Panc1 (cell line): ENCODE measurements around the gene NAA60. TPM values are rescaled to one million over a fixed set of nuclear protein-coding genes. Genes with fewer than 3 reads are reported as not detected.

Experiments used
- ATAC-seq: fragments of 200-7000 bp; cut with Tn5 transposase; 2 replicates; pipeline ENCODE4 v1.9.1; 2020; ENCODE audit warnings: mild to moderate bottlenecking, moderate library complexity
- BruUV-seq: library from RNA; stranded (reverse); fragments of 400-500 nt; replicated peaks from 2 replicates; lab custom pipeline; 2021; lab: Mats Ljungman, UMichigan
- CTCF ChIA-PET: fragments of 300-600 bp; sonication (Branson Sonifier 250); formaldehyde crosslinking; loops from one replicate; lab custom pipeline; 2022; ENCODE audit warnings: antibody characterized with exemption; lab: Charles Lee
- POLR2A ChIA-PET: fragments of 300-600 bp; sonication (Branson Sonifier 250); formaldehyde crosslinking; loops from one replicate; lab custom pipeline; 2022; ENCODE audit warnings: antibody characterized with exemption; lab: Charles Lee
- DNase-seq: peaks from one replicate; pipeline ENCODE4 v3.0.0-alpha.2; 2010; ENCODE audit warnings: low read depth, low spot score
- H3K27ac ChIP-seq: 2 replicates; pipeline ENCODE4 v1.5.1; 2011; ENCODE audit warnings: mild to moderate bottlenecking, low read length, inconsistent platforms
- H3K27me3 ChIP-seq: fragments of 200-500 bp; sonication (Bioruptor generic); 2 replicates; pipeline ENCODE4 v1.6.0; 2014; ENCODE audit warnings: low read length, inconsistent platforms; ENCODE audit not compliant: control insufficient read depth, insufficient read depth
- H3K36me3 ChIP-seq: fragments of 200-500 bp; sonication (Bioruptor generic); 2 replicates; pipeline ENCODE4 v1.5.1; 2014; ENCODE audit warnings: inconsistent platforms, mild to moderate bottlenecking, low read length, moderate library complexity; ENCODE audit not compliant: control insufficient read depth, insufficient read depth
- H3K4me1 ChIP-seq: 2 replicates; pipeline ENCODE4 v1.5.1; 2011; ENCODE audit warnings: inconsistent platforms, mild to moderate bottlenecking, low read length, moderate library complexity; ENCODE audit not compliant: control insufficient read depth, insufficient read depth
- H3K4me3 ChIP-seq, 2 experiments: 2 replicates each; pipeline ENCODE4 v1.5.1; 2011 to 2012; ENCODE audit warnings: low read depth in 2 of 2, low read length in 2 of 2, mild to moderate bottlenecking in 2 of 2, inconsistent platforms in 1 of 2, moderate library complexity in 1 of 2
- H3K9me3 ChIP-seq: fragments of 200-500 bp; sonication (Bioruptor generic); 2 replicates; pipeline ENCODE4 v1.5.1; 2014; ENCODE audit warnings: low read depth, mild to moderate bottlenecking, inconsistent platforms, low read length, moderate library complexity; ENCODE audit not compliant: control insufficient read depth, insufficient read depth
- POLR2AphosphoS5 ChIP-seq: IDR thresholded peaks from 2 replicates; pipeline ENCODE4 v1.6.1; 2012; ENCODE audit warnings: mild to moderate bottlenecking, low read depth, low read length, moderate library complexity
- REST ChIP-seq, 2 experiments: IDR thresholded peaks; 2 replicates each; pipeline ENCODE4 v1.6.1; 2011 to 2012; ENCODE audit warnings: low read depth in 2 of 2, control low read depth in 1 of 2, low read length in 1 of 2, mild to moderate bottlenecking in 1 of 2, moderate library complexity in 1 of 2; ENCODE audit not compliant: insufficient read depth in 1 of 2
- SIN3A ChIP-seq: IDR thresholded peaks from 2 replicates; pipeline ENCODE4 v1.6.1; 2012; ENCODE audit warnings: low read depth, mild to moderate bottlenecking, low read length, moderate library complexity, borderline replicate concordance; ENCODE audit not compliant: insufficient read depth
- TCF7L2 ChIP-seq: IDR thresholded peaks from 2 replicates; pipeline ENCODE4 v1.6.1; 2011; ENCODE audit warnings: mild to moderate bottlenecking, low read depth, low read length, inconsistent platforms
- in situ Hi-C: cut with HindIII; loops from 2 replicates; pipeline ENCODE4 v1.10.0; 2016; ENCODE audit warnings: low sequenced_read_pairs, low pct_unique_long_range_greater_than_20kb
- intact Hi-C: fragments of 100-400 bp; cut with micrococcal nuclease; formaldehyde crosslinking; loops from one replicate; pipeline ENCODE4 v1.10.0; 2022; ENCODE audit not compliant: unreplicated experiment
- total RNA-seq: library from RNA; stranded (reverse); gene quantifications from one replicate; pipeline ENCODE4 v1.2.1, GENCODE V29; 2021; ENCODE audit not compliant: unreplicated experiment
- TF ChIP-seq, protein P1 (sequence below): fragments of 450-650 bp; IDR thresholded peaks from 2 replicates; pipeline ENCODE4 v1.5.1; 2017; ENCODE audit warnings: mild to moderate bottlenecking

Gene NAA60
- total RNA-seq, 1 experiment from 2014 or later: 56.0 TPM

DNA sequence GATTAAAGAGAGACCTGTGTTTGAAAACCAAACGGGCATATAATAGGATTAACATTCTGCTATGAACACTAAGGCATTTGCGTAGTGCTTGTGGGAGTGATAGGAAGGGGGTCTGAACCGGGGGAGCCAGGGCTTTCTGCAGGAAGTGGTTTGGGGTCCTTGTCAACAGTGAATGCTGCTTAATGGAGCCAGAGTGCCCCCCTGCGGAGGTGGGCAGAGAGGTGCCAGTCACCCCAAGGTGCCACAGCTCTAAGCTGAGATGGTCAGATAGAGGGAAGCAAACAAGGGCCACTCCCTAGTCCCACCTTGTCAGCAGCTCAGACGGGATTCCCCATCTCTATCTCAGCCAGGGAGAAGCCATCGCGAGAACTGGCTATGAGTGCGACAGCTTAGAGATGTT lies 17.7 kb downstream of the NAA60 start:
- Histone ChIP-seq H3K4me1 (peaks cover 43% of the 10 kb centered on the region), H3K27ac (no peak overlapping the region), H3K36me3 (peaks cover 2% of the 10 kb centered on the region; the same call in 1 of the 2 replicates), H3K9me3 (no peaks in the 10 kb centered on the region), H3K4me3 (no peak overlapping the region), H3K27me3 (no peaks in the 10 kb centered on the region)
- intact Hi-C loops (no loop called here), in situ Hi-C loops (no loop called here)
- DNase-seq (no peak), ATAC-seq (no peak)
- TF ChIP-seq, protein P1, sequence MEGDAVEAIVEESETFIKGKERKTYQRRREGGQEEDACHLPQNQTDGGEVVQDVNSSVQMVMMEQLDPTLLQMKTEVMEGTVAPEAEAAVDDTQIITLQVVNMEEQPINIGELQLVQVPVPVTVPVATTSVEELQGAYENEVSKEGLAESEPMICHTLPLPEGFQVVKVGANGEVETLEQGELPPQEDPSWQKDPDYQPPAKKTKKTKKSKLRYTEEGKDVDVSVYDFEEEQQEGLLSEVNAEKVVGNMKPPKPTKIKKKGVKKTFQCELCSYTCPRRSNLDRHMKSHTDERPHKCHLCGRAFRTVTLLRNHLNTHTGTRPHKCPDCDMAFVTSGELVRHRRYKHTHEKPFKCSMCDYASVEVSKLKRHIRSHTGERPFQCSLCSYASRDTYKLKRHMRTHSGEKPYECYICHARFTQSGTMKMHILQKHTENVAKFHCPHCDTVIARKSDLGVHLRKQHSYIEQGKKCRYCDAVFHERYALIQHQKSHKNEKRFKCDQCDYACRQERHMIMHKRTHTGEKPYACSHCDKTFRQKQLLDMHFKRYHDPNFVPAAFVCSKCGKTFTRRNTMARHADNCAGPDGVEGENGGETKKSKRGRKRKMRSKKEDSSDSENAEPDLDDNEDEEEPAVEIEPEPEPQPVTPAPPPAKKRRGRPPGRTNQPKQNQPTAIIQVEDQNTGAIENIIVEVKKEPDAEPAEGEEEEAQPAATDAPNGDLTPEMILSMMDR: no peak
- no peak for TF ChIP-seq TCF7L2
- no peak for TF ChIP-seq REST (IDR thresholded peaks at IDR 0.05; ENCODE audit: insufficient read depth in 1 of 2, low read depth in 2 of 2, low read length in 1 of 2)
- POLR2A ChIA-PET: no interaction called here
- no TSS peak for BruUV-seq
- CTCF ChIA-PET: interaction anchor here (0.6 to 0.7 kb wide), 4 partner anchors 27 to 661 kb away, joined by 3 to 13 read pairs (median 8); no protein-coding TSS in a partner anchor

- BruUV-seq: no TSS peak
- Histone ChIP-seq H3K27me3 (no peaks in the 10 kb centered on the region), H3K4me3 (no peak overlapping the region), H3K4me1 (peaks cover 23% of the 10 kb centered on the region), H3K36me3 (0 out of 2 replicates have a peak, but pooled peaks cover 2% of the 10 kb centered on the region), H3K27ac (no peak overlapping the region), H3K9me3 (no peaks in the 10 kb centered on the region)
- intact Hi-C loops (no loop called here), in situ Hi-C loops (no loop called here)
- DNase-seq (no peak), ATAC-seq (no peak)
- TF ChIP-seq POLR2AphosphoS5: no peak
- TF ChIP-seq REST (IDR thresholded peaks at IDR 0.05; ENCODE audit: insufficient read depth in 1 of 2, low read depth in 2 of 2, low read length in 1 of 2): no peak
- TF ChIP-seq SIN3A: no peak
- TF ChIP-seq, protein P1: no peak
- TF ChIP-seq TCF7L2: no peak
- CTCF ChIA-PET: no interaction called here
- POLR2A ChIA-PET: no interaction called here
Observed at GRCh38 chr16:3465301-3465700, 21.8 kb downstream of the NAA60 start.
